GM21360 (cell line): Measurements from ENCODE around the gene EYS.
"Not testable (repeated sequence)": the region's sequence is repeated elsewhere in the genome, so short reads cannot be mapped to it uniquely, and the experiment has no call there.

Experiments used
- ATAC-seq: cut with Tn5 transposase; IDR thresholded peaks from one replicate; pipeline ENCODE4 v1.9.1; 2021; ENCODE audit warnings: mild to moderate bottlenecking, moderate library complexity; ENCODE audit not compliant: unreplicated experiment

EYS gene

DNA sequence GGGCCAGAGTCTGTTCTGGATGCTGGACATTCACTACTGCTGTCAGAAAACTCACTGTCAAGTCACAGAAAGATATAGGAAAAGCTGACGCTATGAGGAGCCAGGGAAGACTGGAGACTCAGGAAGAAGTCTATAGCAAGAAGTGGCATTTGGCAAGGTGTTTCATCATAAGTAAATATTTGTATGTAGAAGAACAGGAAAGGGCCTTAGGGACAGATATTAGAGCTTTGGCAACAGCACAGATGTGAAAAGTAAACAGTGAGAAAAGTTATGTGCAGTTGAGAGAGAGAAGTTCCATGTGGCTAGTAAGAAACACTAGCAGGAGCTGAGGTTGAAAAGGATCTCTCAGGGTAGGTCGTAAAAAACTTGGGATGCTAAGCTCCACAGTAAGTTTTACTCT is 1202.5 kb downstream of the EYS start:
- ATAC-seq, result no peak

DNA sequence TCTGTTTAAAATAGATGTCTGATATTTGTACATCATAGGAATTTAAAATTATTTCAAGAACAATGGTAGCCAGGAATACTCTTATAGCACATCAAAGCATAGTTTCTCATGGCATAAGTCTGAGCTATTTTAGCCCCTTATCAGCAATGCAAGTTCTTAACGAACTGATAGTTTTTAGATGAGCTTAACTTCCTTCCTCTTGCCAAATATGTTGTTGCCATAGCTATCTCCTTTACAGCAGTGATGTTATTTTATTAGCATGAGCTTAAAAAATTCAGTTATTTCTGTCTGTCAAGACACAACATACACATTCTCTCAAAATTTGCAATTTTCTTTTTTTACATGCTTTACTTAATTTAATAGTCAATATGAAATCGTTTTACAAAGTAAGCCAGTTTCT is 1204.2 kb downstream of the EYS start:
- ATAC-seq, result no peak

DNA sequence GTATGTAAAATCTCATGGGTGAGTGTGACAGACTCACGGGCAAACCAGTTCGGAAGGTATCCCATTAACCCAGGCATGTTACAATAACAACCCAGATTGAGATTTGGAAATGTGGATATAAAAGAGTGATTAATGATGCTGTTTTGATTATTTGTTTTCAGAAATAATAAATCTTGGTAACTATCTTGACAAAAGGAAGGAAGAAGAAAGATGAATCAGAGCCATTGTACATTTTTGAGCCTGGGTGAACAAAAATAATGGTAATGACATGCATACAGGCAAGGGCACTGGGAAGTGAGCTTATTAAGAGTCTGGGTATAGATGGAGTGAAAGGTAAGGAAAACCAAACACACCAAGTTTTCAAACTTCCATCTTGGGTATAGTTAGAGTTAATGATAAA is 1209.4 kb downstream of the EYS start:
- no peak for ATAC-seq

DNA sequence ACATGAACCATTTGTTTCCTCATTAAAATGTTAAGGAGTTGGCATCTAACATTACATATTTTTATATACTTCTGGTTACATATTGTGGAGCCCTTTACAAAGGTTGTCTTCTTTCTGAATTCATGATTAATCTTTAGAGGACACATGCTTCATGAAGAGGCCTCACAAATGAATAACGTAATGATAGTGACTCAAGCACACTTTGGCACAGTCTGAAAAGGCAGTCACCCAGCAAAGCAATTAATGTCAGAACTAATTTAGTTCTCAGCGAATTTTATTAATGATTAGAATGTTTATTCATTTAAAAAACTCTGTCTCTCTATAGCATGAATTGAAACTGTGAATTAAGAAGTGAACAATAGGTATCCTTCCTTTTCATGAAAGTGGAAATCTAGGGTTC is 1217.3 kb downstream of the EYS start:
- no peak for ATAC-seq

DNA sequence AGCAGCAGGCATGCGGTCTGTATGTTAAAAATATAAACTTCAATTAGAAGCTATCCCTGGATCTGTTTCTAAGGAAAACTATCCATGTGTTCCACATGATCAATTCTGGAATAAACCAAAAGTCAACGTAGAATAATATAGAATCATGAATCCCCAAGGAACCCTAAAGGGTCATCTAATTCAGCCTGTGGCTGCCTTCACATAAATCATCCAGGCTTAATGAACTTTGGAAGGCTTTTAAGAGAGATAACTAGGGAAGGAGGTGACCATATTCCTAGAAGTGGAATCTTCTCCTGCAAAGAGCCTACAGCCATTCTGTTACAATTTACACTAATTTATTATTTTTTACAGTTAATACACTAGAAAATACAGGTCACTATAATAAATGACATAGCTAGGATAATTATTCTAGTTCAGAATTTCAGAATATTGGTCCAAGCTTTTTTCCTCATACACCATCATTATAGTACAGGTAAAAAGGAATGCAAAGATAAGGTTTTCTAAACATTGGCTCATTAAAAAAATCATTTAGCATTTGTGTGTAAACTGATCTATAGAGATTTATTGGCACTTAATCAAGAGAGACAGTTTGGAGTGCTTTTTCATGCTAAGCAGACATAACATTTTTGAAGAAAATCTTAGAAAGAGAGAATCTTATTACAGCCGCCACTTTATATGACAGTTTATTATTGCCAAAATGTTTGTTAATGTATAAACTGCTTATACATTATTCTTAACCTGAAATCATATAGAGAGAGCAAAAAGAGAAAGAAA is 1220.3 kb downstream of the EYS start:
- ATAC-seq, result no peak

DNA sequence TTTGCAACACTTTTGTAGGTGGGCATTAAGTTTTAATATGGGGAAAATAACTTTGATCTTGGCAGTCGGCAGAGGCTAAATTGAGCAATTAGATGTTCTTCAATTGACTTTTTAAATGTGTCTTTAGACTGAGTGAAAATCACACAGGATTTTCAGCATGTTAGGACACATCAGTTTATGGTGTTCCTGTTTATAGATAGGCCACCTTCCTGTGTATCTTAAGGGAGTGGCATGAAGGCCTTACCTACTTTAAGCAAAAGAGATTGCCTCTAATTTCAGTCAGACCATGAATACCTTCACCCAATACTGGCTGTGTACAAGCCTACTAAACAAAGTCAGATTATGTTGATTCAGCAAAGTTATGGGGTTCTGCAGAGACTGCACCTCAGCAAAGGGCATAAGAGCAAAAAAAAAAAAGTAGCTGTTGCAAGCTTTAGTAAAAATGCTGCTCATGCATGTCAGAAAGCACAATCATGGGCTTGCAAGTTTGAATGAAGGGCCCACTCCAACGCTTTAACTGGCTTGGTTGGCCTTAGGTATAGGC is 1223.0 kb downstream of the EYS start:
- ATAC-seq, result no peak

DNA sequence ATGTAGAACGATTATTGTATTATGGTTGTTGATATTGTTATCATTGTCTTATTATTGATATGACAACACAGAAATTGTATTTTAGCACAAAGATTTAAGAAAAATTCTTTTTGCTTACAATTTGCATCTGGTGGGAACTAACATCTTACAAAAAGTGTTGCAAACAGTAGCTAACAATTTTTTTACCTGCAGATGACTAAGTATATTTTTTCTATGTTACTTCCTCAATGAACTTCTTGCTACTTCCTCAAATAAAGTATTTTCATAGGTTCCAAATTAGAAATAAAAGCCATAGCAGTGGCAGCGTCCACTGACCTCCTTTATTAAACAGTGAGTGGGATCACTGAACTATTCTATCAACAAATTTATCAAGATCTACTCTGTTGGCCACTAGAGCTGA is 1224.4 kb downstream of the EYS start:
- ATAC-seq, result no peak

DNA sequence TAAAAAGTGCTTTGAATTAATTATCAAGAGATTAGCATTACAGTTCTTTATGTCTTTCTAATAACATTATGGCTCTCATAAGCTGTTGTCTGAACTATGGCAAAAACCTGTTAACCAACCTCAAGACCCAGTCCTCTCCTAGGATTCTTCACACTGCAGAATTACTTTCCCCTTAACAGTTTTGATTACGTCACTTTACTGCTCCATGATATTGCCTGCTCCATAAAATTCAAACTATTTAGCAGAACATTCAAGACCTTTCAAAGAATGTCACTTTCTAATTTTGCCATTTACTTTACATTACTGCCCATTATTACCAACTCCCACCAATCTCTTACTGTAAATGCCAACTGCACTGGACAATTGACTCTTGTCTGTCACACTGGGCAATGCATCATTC is 1227.9 kb downstream of the EYS start:
- ATAC-seq, result no peak

DNA sequence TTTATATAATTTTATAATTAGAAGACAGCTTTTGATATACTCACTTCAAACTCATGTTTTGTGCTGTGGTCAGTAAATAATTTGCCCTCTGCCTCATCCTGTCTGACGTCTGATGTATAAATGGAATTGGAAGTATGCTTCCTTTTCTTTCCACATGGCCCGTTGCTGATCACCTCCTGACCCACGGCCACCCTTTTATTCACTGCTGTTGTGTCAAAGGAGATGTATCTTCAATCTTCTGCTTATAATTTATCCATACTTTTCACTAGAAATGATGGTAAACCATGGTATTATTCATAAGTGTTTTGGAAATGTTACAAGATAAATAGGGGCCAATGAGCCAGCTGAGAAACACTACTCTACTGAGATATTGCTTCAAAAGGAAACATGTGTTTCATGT is 1229.6 kb downstream of the EYS start:
- ATAC-seq, result no peak

DNA sequence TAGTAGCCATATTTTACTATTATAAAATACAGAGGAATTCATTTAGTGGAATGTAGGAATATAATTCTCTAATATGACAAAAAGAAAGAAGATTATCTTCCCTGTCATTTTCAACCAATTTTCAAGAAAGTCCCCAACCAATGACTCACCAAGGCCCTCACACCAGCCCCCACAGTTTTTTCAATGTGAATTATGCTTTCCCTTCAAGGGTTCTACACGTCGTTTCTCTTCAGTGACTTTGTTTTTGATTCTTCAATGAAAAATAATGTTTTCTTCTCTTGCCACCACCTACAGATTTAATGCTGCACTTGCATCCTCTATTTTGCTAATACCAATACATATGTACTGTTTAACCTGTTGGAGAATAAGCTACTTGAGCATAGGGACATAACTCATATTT is 1230.1 kb downstream of the EYS start:
- ATAC-seq, result no peak

DNA sequence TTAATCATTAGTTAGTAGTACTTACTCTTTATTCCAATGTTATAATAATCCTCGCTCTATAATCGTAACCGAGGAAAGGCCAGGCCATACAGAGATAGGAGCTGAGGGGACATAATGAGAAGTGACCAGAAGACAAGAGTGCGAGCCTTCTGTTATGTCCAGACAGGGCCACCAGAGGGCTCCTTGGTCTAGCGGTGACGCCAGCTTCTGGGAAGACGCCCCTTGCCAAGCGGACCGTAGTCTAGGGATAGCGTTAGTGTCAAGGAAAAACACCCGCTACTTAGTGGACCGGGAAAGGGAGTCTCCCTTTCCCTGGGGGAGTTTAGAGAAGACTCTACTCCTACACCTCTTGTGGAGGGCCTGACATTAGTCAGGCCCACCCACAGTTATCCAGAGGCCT is 1237.6 kb downstream of the EYS start:
- not testable (repeated sequence) for ATAC-seq

DNA sequence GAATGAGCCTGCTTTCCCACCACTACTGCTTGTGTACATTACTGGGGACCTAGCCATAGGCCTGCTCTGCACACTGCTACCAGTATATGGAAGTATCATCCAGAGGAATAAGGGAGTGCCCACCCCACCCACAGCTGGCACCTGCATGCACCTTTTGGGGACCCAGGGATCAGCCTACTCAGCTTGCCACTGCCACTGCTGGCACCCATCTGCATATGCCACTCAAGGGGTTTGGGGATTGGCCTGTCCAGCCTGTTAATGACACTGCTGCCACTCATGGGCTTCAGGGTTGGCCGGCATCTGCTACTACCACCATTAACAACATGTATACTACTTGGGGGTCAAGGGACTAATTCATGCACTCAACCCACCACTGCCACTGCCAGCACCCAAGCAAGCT is 1239.4 kb downstream of the EYS start:
- ATAC-seq, result no peak

DNA sequence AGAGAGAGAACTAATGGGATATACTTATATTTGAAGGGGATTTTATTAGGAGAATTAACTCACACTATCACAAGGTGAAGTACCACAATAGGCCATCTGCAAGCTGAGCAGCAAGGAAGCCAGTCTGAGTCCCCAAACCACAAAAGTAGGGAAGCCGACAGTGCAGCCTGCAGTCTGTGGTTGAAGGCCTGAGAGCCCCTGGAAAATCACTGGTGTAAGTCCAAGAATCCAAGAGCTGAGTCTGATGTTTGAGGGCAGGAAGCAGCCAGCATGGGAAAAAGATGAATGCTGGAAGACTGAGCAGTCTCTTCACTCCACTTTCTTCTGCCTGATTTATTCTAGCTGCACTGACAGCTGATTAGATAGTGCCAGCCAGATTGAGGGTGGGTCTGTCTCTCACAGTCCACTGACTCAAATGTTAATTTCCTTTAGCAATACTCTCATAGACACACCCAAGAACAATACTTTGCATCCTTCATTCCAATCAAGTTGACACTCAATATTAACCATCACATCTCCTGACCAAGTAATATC is 1247.5 kb downstream of the EYS start:
- ATAC-seq, result no peak

DNA sequence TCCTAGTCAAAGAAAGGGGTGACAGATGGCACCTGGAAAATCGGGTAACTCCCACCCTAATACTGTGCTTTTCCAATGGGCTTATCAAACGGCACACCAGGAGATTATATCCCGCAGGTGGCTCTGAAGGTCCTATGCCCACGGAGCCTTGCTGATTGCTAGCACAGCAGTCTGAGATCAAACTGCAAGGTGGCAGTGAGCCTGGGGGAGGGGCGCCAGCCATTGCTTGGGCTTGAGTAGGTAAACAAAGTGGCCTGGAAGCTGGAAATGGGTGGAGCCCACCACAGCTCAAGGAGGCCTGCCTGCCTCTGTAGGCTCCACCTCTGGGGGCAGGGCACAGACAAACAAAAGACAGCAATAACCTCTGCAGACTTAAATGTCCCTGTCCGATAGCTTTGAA is 1258.9 kb downstream of the EYS start:
- ATAC-seq, result not testable (repeated sequence)

DNA sequence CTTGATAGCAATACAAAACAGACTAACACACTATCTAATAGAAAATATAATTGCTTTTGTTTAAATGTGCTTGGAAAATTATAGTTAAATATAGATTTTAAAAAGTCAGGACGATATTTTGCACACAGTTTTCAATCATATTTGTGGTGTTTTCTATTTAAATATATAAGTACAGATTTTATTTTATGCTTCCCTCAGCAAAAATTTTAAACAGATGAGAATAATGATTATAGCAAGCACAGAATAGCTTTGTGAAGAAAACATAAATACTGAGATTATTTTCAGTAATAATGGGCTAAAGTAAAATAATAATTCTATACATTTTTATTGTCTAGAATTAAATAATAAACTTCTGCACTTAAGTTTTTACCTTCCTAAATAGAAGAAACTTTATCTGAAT is 1262.0 kb downstream of the EYS start:
- no peak for ATAC-seq

DNA sequence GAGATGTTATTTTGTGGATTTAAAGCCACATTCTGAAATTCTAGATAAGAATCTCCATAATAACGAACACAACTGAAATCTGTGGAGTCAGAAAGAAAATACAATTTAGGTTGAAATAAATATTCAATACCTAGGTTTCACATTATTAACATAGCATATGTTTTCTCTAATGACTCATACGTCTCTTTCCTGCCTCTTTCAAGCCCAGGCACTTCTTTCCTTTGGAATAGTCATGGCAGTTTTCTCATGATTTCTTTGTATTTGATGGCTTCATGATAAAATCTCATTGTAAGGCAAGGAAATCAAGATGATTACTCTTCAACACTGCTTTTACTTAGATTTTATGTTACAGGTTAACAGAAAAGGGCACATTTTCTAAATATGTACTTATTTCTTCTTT is 1267.8 kb downstream of the EYS start:
- ATAC-seq, result no peak

DNA sequence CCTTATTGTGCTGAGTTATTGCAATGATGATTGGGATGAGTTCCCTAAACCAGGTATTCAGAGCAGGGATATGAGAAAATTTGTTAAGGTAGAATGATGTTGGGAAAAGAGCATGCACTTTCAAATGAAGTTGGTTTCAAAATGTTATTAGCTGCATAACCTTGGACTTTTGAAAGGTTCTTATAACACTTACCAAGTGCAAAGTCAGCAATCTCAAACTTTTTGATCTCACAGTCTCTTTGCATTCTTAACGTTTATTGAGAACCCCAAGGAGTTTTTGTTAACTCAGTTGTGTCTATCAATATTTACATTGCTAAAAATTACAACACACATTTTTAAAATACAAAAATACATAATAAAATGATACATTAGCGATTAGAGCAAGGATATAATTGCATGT is 1269.0 kb downstream of the EYS start:
- no peak for ATAC-seq

DNA sequence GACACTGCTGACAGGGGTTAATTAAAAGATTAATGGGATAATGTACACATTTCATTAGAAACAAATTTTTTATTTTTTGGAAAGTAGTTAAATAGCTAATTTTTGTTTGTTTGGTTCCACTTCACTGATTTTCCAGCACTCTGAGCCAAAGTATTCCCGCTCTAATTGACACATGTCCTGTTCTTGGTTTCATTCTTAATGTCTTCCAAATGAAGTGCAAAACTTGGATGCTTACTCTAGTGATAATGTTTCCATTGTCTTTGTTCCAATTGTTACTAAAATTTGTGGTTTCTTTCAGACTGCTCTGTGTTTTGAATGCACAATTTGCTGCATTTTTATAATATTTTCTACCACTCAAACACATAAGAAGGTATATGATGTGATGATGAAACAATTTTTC is 1277.1 kb downstream of the EYS start:
- no peak for ATAC-seq

DNA sequence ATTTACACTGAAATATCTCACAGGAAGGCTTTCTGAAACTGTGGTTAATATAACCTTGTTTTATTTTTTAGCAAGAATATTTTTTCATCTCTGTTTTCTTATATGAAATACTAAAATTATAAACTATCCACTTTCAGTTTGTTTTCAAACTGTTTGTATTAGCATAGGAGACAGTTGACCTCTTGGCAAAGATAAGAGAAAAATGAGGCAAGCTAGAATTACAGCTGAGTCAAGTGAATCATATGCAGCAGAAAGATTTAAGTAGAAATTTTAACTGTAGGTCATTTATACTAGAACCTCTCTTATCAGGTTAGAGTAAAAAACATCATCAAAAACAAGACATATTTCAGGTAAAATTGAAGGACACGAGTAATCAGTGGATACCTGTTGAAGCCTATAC is 1278.8 kb downstream of the EYS start:
- ATAC-seq, result no peak

DNA sequence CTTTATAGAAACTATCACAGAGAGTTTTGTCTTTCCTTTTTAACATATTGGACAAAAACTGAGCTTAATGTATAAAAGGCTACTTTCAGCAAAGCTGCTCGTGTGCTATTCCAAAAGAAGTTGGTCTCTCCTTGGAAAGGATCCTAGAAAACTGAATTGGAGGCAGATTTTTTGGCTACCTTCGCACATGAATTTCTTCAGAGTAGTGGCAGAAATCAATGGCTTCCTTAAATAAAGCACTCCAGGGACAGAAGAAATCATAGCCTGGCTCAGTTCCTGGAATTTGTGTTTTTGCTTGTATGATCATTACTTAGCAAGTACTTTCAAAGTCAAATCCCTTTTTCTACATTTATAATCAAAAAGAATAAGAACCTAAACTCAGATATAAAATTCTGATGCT is 1291.1 kb downstream of the EYS start:
- no peak for ATAC-seq

DNA sequence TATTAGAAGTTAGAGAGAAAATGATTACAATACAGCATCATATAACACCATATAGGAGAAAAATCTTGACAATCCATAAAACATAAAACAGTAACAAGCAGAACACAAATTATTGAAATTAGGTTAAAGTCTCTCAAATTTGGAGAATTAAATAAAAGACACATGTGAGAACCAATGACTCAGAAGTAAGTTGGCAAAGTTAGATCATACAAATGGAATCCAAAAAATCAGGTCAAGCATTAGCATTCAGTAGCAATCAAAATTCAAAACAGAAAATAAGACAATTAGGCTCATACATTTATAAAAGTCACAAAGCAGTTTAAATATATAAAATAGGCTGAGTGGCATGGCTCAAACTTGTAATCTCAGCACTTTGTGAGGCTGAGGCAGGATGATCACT is 1295.8 kb downstream of the EYS start:
- no peak for ATAC-seq

DNA sequence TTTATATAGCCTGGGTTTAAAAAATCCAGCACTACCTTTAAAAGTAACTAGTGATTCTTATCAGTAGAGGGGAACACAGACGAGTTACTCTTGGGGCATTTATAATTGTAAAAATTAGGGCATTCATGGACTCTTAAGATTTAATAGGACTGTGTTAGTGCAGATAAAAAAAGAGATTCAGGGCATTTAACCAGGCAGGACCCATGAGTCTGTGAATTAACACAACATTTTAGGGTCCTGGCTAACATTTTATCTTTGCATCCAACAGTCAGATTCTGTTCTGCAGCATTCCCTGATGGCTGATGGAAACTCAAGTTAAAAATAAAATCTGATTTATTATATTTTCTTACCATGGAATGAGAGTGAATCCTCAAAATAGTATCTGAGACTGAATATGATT is 1297.1 kb downstream of the EYS start:
- no peak for ATAC-seq

DNA sequence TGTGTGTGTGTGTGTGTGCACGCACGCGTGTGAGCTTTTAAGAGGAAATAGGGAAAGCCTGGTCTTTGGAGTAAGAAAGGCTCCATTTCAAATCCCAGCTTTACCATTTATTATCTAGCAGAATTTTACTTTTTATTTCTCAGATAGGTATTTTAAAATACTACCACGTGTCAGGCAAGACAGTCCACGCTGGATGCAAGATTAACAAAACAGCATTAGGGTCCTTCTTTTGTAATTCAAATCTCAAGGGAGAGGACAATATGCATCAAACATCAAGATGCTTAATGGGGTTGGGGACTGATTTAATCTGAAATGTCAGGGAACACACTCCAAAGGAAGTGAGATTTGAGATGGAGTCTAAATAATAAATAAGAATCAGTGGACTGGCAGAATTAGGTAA is 1302.6 kb downstream of the EYS start:
- no peak for ATAC-seq
